HCT116 (cell line): ENCODE results near the gene IQCC. TPM values are rescaled to one million over a fixed set of nuclear protein-coding genes. Genes with fewer than 3 reads are reported as not detected.

Experiments
- ATAC-seq: fragments of 200-7000 bp; cut with Tn5 transposase; 2 replicates; pipeline ENCODE4 v1.9.1; 2020; ENCODE audit warnings: mild to moderate bottlenecking, moderate library complexity
- BruUV-seq: library from RNA; stranded (reverse); fragments of 400-500 nt; replicated peaks from 2 replicates; lab custom pipeline; 2021; lab: Mats Ljungman, UMichigan
- CTCF ChIA-PET: fragments of 300-600 bp; sonication (Branson Sonifier 250); formaldehyde crosslinking; loops from one replicate; lab custom pipeline; 2021; ENCODE audit warnings: antibody characterized with exemption; lab: Charles Lee
- POLR2A ChIA-PET: fragments of 300-600, 350-600 bp; sonication (Branson Sonifier 250); formaldehyde crosslinking; loops from one replicate; lab custom pipeline; 2021; ENCODE audit warnings: antibody characterized with exemption; lab: Charles Lee
- RAD21 ChIA-PET, 2 experiments: fragments of 300-600 bp; sonication (Branson Sonifier 250); formaldehyde crosslinking; loops; one replicate each; lab custom pipeline; 2023; ENCODE audit warnings: low total read pairs in 2 of 2; ENCODE audit not compliant: uncharacterized antibody in 2 of 2, unreplicated experiment in 2 of 2, low non-redundant PET in 1 of 2; lab: Charles Lee
- DNase-seq: peaks from one replicate; pipeline ENCODE4 v3.0.0-alpha.2; 2010; ENCODE audit warnings: low read depth, low spot score
- H2AFZ ChIP-seq: fragments of 200-600 bp; shearing (Covaris generic), sonication (generic); 2 replicates; pipeline ENCODE4 v1.6.1; 2017; ENCODE audit warnings: low read depth, mixed run types, mixed read lengths, antibody characterized with exemption, low read length; ENCODE audit not compliant: poor library complexity, severe bottlenecking
- H3K27ac ChIP-seq: 2 replicates; pipeline ENCODE4 v1.5.1; 2012; ENCODE audit warnings: low read depth, low read length
- H3K27me3 ChIP-seq: fragments of 200-600 bp; sonication (generic); 2 replicates; pipeline ENCODE4 v1.6.1; 2016; ENCODE audit warnings: mixed run types, low read length, mixed read lengths; ENCODE audit not compliant: insufficient read depth
- H3K36me3 ChIP-seq, 2 experiments: fragments of 200-500 bp in 1 of 2; fragments of 200-600 bp in 1 of 2; sonication (Bioruptor generic) in 1 of 2; sonication (generic) in 1 of 2; 2 replicates each; pipeline versions ENCODE4 v1.5.1 to v1.6.1; 2014 to 2016; ENCODE audit warnings: low read length in 2 of 2, inconsistent platforms in 1 of 2, mixed read lengths in 1 of 2, mixed run types in 1 of 2; ENCODE audit not compliant: insufficient read depth in 2 of 2, control insufficient read depth in 1 of 2
- H3K4me1 ChIP-seq, 2 experiments: fragments of 200-600 bp in 1 of 2; sonication (generic) in 1 of 2; 2 replicates each; pipeline versions ENCODE4 v1.5.1 to v1.6.1; 2012 to 2017; ENCODE audit warnings: low read length in 2 of 2, inconsistent platforms in 1 of 2, mild to moderate bottlenecking in 1 of 2, mixed read lengths in 1 of 2, mixed run types in 1 of 2, moderate library complexity in 1 of 2; ENCODE audit not compliant: insufficient read depth in 2 of 2, control insufficient read depth in 1 of 2
- H3K4me2 ChIP-seq: fragments of 200-600 bp; sonication (generic); 2 replicates; pipeline ENCODE4 v1.6.1; 2017; ENCODE audit warnings: mixed run types, low read length, mixed read lengths
- H3K4me3 ChIP-seq, 2 experiments: fragments of 200-600 bp in 1 of 2; sonication (generic) in 1 of 2; replicated peaks in 1 of 2; 2 replicates each; pipeline ENCODE4 v1.5.1; 2011 to 2016; ENCODE audit warnings: low read length in 2 of 2, control low read depth in 1 of 2, low read depth in 1 of 2, mild to moderate bottlenecking in 1 of 2, mixed read lengths in 1 of 2, mixed run types in 1 of 2
- H3K79me2 ChIP-seq: fragments of 200-600 bp; sonication (generic); 2 replicates; pipeline ENCODE4 v1.6.1; 2017; ENCODE audit warnings: mild to moderate bottlenecking, mixed run types, low read length, moderate library complexity, mixed read lengths; ENCODE audit not compliant: insufficient read depth
- H3K9ac ChIP-seq: fragments of 200-600 bp; sonication (generic); 2 replicates; pipeline ENCODE4 v1.6.1; 2016; ENCODE audit warnings: low read length, mixed read lengths
- H3K9me2 ChIP-seq: fragments of 200-600 bp; sonication (generic), shearing (Covaris generic); 2 replicates; pipeline ENCODE4 v1.6.1; 2017; ENCODE audit warnings: mixed run types, mild to moderate bottlenecking, moderate library complexity; ENCODE audit not compliant: insufficient read depth
- H3K9me3 ChIP-seq, 2 experiments: fragments of 200-500 bp in 1 of 2; fragments of 200-600 bp in 1 of 2; sonication (Bioruptor generic) in 1 of 2; sonication (generic) in 1 of 2; 2 replicates each; pipeline ENCODE4 v1.6.1; 2014 to 2017; ENCODE audit warnings: low read length in 2 of 2, mixed read lengths in 2 of 2, inconsistent platforms in 1 of 2, low read depth in 1 of 2, mild to moderate bottlenecking in 1 of 2, mixed run types in 1 of 2, moderate library complexity in 1 of 2; ENCODE audit not compliant: control insufficient read depth in 1 of 2, insufficient read depth in 1 of 2
- H4K20me1 ChIP-seq: fragments of 200-600 bp; sonication (generic), shearing (Covaris generic); 2 replicates; pipeline ENCODE4 v1.6.1; 2017; ENCODE audit warnings: mixed run types, mild to moderate bottlenecking, moderate library complexity; ENCODE audit not compliant: insufficient read depth
- CEBPB ChIP-seq: IDR thresholded peaks from 2 replicates; pipeline ENCODE4 v1.6.1; 2012; ENCODE audit warnings: low read depth
- EGR1 ChIP-seq: IDR thresholded peaks from 2 replicates; pipeline ENCODE4 v1.6.1; 2012; ENCODE audit warnings: low read depth
- POLR2A ChIP-seq: IDR thresholded peaks from 2 replicates; pipeline ENCODE4 v1.7.0; 2011; ENCODE audit warnings: borderline replicate concordance; ENCODE audit not compliant: insufficient read depth, insufficient read length; ENCODE audit errors: extremely low read depth
- TCF7L2 ChIP-seq: IDR thresholded peaks from 2 replicates; pipeline ENCODE4 v1.7.0; 2011; ENCODE audit warnings: borderline replicate concordance, inconsistent platforms; ENCODE audit not compliant: insufficient read depth, insufficient read length; ENCODE audit errors: extremely low read depth
- YY1 ChIP-seq: IDR thresholded peaks from 2 replicates; pipeline ENCODE4 v1.6.1; 2011; ENCODE audit warnings: low read length, low read depth, moderate library complexity, mild to moderate bottlenecking; ENCODE audit not compliant: insufficient replicate concordance; ENCODE audit errors: extremely low read depth
- ZNF274 ChIP-seq: fragments of 200-500 bp; sonication (Bioruptor generic); IDR thresholded peaks from 2 replicates; pipeline ENCODE4 v1.6.1; 2014; ENCODE audit warnings: mild to moderate bottlenecking, low read depth, low read length, inconsistent platforms
- intact Hi-C: fragments of 100-400 bp; cut with micrococcal nuclease; formaldehyde crosslinking; loops from 2 replicates; pipeline ENCODE4 v1.10.0; 2022
- total RNA-seq: library from RNA; stranded (reverse); gene quantifications from one replicate; pipeline ENCODE4 v1.2.1, GENCODE V29; 2021; ENCODE audit not compliant: unreplicated experiment
- TF ChIP-seq, protein P1 (sequence below): IDR thresholded peaks from 2 replicates; pipeline ENCODE4 v1.6.1; 2012

IQCC gene
- total RNA-seq, 1 experiment from 2014 or later = 4.7 TPM

GRCh38 chr1:32184650-32185049, 20.8 kb upstream of the IQCC start:
- H4K20me1 ChIP-seq = peaks cover 15% of the 10 kb centered on the region; the same call in 1 of the 2 replicates
- ChIA-PET RAD21 (no interaction called here), POLR2A (interaction anchor here (0.6 kb wide), 1 partner anchor 192 kb away, joined by 3 read pairs; no protein-coding TSS in a partner anchor), CTCF (no interaction called here)
- ATAC-seq (no peak), DNase-seq (no peak)
- intact Hi-C loops = no loop called here
- H3K9ac ChIP-seq = no peak overlapping the region
- no peak for TF ChIP-seq CEBPB
- no peak for TF ChIP-seq ZNF274
- no peak for TF ChIP-seq YY1
- TF ChIP-seq, protein P1, sequence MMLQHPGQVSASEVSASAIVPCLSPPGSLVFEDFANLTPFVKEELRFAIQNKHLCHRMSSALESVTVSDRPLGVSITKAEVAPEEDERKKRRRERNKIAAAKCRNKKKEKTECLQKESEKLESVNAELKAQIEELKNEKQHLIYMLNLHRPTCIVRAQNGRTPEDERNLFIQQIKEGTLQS = no peak
- no peak for TF ChIP-seq TCF7L2
- TF ChIP-seq EGR1 = no peak
- no peak for TF ChIP-seq POLR2A
- peaks cover 9 to 21% of the 10 kb centered on the region in 2 experiments for H3K4me1 ChIP-seq
- peaks cover 55 to 73% of the 10 kb centered on the region in 2 experiments for H3K36me3 ChIP-seq
- H3K9me3 ChIP-seq = no peaks in the 10 kb centered on the region
- peaks cover 86% of the 10 kb centered on the region for H3K79me2 ChIP-seq
- H3K9me2 ChIP-seq = no peaks in the 10 kb centered on the region
- no TSS peak for BruUV-seq
- H3K27ac ChIP-seq = no peak overlapping the region
- no peak overlapping the region for H3K4me2 ChIP-seq
- no peak overlapping the region for H3K4me3 ChIP-seq
- H3K27me3 ChIP-seq = no peaks in the 10 kb centered on the region
- H2AFZ ChIP-seq = no peak overlapping the region

DNA sequence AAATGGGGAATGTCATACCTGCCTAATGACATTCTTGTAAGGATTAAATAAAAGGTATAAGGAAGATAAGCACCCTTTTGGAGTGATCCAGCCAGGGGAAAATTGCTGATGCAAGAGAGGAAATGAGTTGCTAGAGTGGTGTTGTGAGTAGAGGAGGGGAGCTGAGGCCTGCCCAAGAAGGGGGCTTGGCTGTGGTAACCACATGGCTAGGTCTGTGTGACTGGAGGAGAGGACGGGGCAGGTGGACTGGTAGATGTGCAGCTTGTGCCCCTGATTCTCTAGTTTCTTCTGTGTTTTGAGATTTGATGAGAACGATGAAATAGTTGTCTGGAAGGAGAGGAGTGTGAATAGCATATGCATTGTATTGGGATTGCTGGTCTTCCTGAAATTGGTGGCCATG, 19.4 kb upstream of the IQCC start:
- H3K4me3 ChIP-seq = no peak overlapping the region
- RAD21 ChIA-PET = no interaction called here
- peaks cover 2 to 11% of the 10 kb centered on the region in 2 experiments for H3K4me1 ChIP-seq
- intact Hi-C loops = no loop called here
- peaks cover 63 to 78% of the 10 kb centered on the region in 2 experiments for H3K36me3 ChIP-seq
- CTCF ChIA-PET = no interaction called here
- H4K20me1 ChIP-seq = peaks cover 15% of the 10 kb centered on the region; the same call in 1 of the 2 replicates
- H3K9ac ChIP-seq = no peak overlapping the region
- DNase-seq (no peak), ATAC-seq (no peak)
- no peak overlapping the region for H3K4me2 ChIP-seq
- H3K9me3 ChIP-seq = no peaks in the 10 kb centered on the region
- POLR2A ChIA-PET = no interaction called here
- H3K27me3 ChIP-seq = no peaks in the 10 kb centered on the region
- H3K9me2 ChIP-seq = no peaks in the 10 kb centered on the region
- no TSS peak for BruUV-seq
- no peak for TF ChIP-seq EGR1
- TF ChIP-seq, all 23 proteins: peak for 0
- Histone ChIP-seq H3K79me2 (peaks cover 81% of the 10 kb centered on the region), H2AFZ (no peak overlapping the region), H3K27ac (no peak overlapping the region)
